Urinary bladder (tissue), 4 donors: Measurements from ENCODE around the gene TMEM150C. TPM values are rescaled to one million over a fixed set of nuclear protein-coding genes. Genes with fewer than 3 reads are reported as not detected.
"Not testable (repeated sequence)": the region's sequence is repeated elsewhere in the genome, so short reads cannot be mapped to it uniquely, and the experiment has no call there.

ENCODE experiments used
- DNase-seq: peaks from one replicate; pipeline ENCODE4 v3.0.0-alpha.2; 2015; ENCODE audit errors: extremely low spot score
- H3K27ac ChIP-seq: one replicate; pipeline ENCODE4 v1.5.1; 2013; ENCODE audit warnings: low read depth, mild to moderate bottlenecking, moderate library complexity
- H3K36me3 ChIP-seq: one replicate; pipeline ENCODE4 v1.6.1; 2013; ENCODE audit warnings: mild to moderate bottlenecking, moderate library complexity; ENCODE audit not compliant: insufficient read depth
- H3K4me1 ChIP-seq: one replicate; pipeline ENCODE4 v1.6.1; 2013; ENCODE audit warnings: mild to moderate bottlenecking, moderate library complexity; ENCODE audit not compliant: insufficient read depth
- H3K4me3 ChIP-seq: one replicate; pipeline ENCODE4 v1.5.1; 2013; ENCODE audit warnings: low read depth, low read length
- WGBS: extraction: QIAGEN DNeasy Blood & Tissue Kit; methylation state at CpG from one replicate; pipeline ENCODE4 v1.1.7; 2013; 5-methylcytosine and 5-hydroxymethylcytosine counted together
- polyA plus RNA-seq: library from polyadenylated mRNA; stranded (reverse); fragments of 200-250 nt; gene quantifications from one replicate; pipeline ENCODE4 v1.2.3, GENCODE V29; 2013
- total RNA-seq: library from RNA; depleted of rRNA; stranded (reverse); fragments of >200 nt; gene quantifications from one replicate; pipeline ENCODE4 v1.2.3, GENCODE V29; 2014
- donor health status: healthy with polysubstance abuse.
- donor health status: healthy.

Gene TMEM150C
- total and polyA plus RNA-seq, 2 donors = 10.2 to 10.4 TPM

DNA sequence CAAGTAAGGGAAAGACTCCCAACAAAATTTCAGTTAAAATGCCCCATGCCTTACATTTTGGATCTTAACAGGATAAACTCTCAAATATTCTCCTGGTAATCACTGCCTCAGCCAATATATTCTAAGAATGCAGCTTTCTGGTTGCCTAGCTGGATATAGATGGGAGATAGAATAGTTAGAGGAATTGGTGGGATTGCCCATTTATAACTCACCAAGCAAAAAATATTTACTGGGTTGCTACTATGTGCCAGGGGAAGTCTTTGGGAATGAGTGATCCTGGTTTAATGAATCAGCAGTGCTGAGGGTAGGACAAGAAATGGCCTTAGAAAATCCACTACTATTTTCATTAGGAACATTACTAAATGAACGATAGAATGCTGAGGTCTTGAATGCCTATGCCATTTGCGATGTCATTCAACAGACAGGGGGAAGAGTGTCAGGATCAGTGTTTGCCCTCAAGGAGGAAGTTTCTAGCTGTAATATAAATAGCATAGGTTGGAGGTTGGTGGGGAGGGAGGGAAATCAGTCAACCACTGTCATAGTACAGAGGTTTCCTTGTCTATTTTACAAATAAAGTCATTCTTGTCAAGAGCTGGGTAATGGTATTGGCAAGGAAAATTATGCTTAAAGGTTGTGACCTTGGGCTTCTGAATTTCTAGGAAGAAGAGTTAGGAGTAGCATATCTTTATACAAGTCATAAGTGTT is 67.9 kb downstream of the TMEM150C start:
- Histone ChIP-seq H3K27ac (no peak overlapping the region), H3K4me1 (no peaks in the 10 kb centered on the region), H3K36me3 (no peaks in the 10 kb centered on the region), H3K4me3 (no peak overlapping the region)
- no peak for DNase-seq
- WGBS = 88% methylated on average over 2 of the region's 2 CpGs

DNA sequence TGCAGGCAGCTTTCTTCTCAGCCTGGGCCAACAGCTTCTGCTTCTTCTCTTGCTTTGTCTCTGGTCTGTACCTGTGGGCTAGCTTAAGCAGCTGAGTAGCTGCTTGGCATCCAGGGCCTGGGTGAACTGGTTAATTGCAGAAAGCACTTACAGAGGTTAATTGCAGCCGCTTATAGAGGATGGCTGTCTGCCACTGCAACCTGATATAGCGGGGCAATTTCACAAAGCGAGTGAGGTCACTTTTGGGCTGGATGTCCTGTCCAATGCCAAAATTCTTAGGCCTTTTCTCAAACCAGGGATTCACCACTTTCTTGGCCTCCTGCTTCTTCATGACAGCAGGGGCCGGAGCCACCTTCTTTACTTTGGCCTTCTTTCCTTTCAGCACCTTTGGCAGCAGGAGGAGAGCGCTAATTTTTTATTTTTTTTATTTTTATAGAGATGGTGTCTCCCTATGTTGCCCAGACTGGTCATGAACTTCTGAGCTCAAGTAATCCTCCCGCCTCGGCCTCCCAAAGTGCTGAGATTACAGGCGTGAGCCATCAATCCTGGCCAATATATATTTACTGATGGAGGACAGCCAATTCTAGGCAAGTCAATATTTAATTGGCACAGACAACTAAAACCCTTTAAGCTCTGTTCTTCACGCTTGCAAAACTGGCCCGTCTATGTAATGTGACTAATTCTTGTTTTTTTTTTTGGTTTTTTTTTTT is 70.4 kb downstream of the TMEM150C start:
- 69% methylated on average over 10 of the region's 10 CpGs for WGBS
- DNase-seq = no peak
- Histone ChIP-seq H3K27ac (no peak overlapping the region), H3K36me3 (no peaks in the 10 kb centered on the region), H3K4me3 (no peak overlapping the region), H3K4me1 (no peaks in the 10 kb centered on the region)

DNA sequence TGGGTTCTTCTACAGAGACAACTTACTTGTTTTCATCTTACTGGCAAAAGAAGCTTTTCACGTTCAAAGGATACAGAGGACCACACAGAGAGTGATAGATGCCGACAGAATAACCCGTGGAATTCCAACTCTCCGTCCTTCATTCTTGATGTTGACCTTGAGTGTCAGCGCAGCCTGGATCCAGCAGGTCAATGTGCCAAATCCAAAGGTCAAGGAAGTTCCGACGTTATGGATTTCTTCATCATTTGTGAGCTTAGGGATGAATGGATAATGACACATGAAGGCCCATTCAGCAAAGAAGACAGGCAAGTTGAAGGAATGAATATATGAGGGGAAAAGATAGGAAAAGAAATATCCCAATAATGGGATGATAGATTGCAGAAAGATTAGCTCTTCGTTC is 71.8 kb downstream of the TMEM150C start:
- no peak for DNase-seq
- WGBS = 49% methylated on average over 8 of the region's 8 CpGs

DNA sequence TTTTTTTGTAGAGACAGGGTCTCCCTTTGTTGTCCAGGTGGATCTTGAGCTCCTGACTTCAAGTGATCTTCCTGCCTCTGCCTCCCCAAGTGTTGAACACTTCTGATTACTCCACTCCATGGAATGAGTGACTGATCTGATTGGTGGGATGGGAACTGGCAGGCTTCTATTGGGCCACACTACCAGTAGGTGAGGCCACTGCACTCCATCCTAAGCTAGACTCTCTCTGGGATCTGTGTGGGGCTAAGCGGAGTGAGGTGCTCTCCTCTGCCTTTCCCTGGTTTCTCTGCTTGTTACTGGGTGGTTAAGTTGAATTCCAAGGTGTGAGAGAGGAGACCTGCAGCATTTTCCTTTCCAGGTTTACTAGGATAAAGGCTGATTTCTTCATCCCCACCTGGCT is 72.7 kb downstream of the TMEM150C start:
- H3K4me3 ChIP-seq = no peak overlapping the region
- no peaks in the 10 kb centered on the region for H3K4me1 ChIP-seq
- no peak for DNase-seq
- 98% methylated on average over 1 of the region's 1 CpG for WGBS
- H3K27ac ChIP-seq = no peak overlapping the region
- no peaks in the 10 kb centered on the region for H3K36me3 ChIP-seq

More for the DNA sequence above, 71.8 kb downstream of the TMEM150C start:
- no peak overlapping the region for H3K4me3 ChIP-seq
- no peaks in the 10 kb centered on the region for H3K4me1 ChIP-seq
- H3K27ac ChIP-seq = no peak overlapping the region
- H3K36me3 ChIP-seq = no peaks in the 10 kb centered on the region

DNA sequence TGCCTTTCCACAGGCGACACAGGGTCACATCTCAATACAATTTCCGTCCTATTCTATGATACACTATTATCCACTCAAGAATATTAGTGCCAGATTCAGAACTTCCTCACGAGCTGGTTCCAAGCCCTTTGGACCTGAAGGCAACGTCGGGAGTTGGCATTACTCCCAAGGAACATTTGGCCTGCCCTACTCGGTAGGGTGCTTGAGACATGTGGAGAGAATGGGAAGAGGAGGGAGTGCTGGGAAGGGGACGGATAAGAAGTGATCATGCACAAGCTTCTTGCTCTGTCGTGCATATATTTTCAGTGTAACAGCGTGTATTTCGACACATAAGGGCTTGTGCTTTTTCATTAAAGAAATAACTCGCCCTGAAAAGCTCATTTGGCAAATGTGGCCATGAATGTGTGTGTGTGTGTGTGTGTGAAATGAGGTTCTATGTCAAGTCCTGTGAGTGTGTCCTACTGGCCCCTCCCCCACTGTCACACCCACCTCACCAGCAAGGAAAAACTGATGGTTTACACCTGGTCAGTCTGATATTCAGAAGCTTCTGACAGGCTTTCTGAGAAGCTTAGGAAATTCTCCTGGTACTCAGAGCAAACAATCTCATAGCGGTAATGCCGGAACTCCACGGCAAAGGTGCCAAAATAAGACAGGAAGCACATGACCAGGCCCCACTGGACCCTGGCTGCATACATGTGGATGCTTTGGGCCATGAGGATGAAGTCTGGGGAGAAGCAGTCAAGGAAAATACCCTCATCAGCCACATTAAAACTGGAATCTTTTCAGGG is 76.6 kb downstream of the TMEM150C start:
- Histone ChIP-seq H3K4me3 (no peak overlapping the region), H3K36me3 (no peaks in the 10 kb centered on the region), H3K4me1 (no peaks in the 10 kb centered on the region), H3K27ac (no peak overlapping the region)
- 75% methylated on average over 14 of the region's 14 CpGs for WGBS
- no peak for DNase-seq

DNA sequence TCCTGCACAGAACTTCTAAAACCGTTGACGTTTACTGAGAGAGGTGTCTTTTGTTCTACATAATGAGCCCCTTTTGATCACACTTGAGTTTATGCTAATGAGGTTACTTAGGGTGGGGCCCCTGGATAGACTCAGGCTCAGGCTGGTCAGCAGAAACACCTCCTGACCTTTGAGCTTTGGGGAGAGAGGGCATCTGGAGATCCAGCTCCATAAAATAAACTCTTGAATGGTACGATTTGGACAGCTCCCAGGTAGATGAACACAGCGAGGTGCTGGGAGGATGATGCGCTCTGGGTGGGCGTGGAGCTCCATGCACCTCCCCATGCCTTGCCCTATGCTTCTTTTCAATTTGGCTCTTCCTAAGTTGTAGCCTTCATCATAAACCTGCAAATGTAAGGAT is 79.4 kb downstream of the TMEM150C start:
- Histone ChIP-seq H3K4me1 (no peaks in the 10 kb centered on the region), H3K36me3 (no peaks in the 10 kb centered on the region), H3K4me3 (no peak overlapping the region), H3K27ac (no peak overlapping the region)
- DNase-seq = no peak
- WGBS = 81% methylated on average over 6 of the region's 6 CpGs

DNA sequence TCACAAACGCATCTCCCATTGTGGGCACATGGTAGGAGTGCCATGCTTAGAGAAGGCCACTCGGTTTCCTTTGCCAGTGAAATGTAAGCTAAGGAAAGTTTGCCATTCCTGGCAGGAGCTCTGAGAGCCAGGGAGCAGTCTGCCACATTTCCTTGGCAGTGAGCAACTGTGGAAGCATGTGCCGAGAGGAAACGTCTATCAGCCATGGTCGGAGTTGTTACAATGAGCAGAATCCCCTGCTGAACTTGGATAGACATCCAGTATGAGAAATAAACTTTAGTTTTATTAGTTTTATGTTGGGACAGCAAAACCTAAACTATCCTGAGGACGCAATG is 80.3 kb downstream of the TMEM150C start:
- no peak overlapping the region for H3K4me3 ChIP-seq
- H3K36me3 ChIP-seq = no peaks in the 10 kb centered on the region
- WGBS = 29% methylated on average over 6 of the region's 6 CpGs
- H3K4me1 ChIP-seq = no peaks in the 10 kb centered on the region
- no peak overlapping the region for H3K27ac ChIP-seq
- no peak for DNase-seq

DNA sequence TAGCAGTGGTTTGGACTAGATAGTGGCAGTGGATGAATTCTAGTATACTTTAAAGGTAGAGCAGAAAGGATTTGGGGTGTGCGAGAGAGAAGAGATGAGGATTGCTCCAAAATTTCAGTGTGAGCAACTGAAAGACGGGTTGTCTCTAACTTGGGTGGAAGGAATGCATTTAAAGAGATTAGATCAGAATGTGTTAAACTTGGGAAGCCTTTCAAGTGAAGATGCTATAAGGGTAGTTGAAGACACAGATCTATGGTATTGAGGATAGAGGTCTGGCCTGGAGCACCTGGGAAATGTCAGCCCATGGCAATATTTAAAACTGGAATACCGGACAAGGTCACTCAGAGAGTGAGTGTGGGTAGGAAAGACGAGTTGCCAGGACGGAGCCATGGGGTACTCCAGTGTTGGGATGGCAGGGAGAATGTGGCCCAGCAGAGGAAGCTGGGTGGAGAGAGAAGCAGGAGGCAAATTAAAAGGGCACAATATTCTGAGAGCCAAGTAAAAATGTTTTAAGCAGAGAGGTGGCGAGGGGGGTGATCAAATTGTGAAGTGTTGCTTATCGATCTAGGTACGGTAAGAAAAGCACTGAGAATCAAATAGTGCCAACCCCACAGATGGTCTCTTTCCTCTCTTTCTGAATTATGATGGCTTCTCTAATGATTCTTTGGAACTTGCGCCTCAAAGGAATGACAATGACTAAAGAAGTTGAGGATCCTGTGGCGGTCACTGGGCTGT is 80.8 kb downstream of the TMEM150C start:
- 91% methylated on average over 10 of the region's 10 CpGs for WGBS
- no peaks in the 10 kb centered on the region for H3K4me1 ChIP-seq
- H3K4me3 ChIP-seq = no peak overlapping the region
- H3K36me3 ChIP-seq = no peaks in the 10 kb centered on the region
- no peak for DNase-seq
- H3K27ac ChIP-seq = no peak overlapping the region

DNA sequence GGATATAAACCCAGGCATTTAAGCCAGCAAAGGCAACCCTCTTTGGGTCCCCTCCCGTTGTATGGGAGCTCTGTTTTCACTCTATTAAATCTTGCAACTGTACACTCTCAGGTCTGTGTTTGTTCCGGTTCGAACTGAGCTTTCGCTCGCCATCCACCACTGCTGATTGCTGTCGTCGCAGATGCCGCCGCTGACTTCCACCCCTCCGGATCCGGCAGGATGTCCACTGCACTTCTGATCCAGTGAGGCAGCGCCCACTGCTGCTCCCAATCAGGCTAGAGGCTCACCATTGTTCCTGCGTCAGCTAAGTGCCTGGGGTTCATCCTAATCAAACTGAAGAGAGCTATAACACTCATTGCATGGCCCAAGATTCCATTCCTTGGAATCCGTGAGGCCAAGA is 82.2 kb downstream of the TMEM150C start:
- Histone ChIP-seq H3K4me3 (no peak overlapping the region), H3K27ac (no peak overlapping the region), H3K36me3 (no peaks in the 10 kb centered on the region), H3K4me1 (no peaks in the 10 kb centered on the region)
- DNase-seq = no peak
- 95% methylated on average over 14 of the region's 14 CpGs for WGBS

DNA sequence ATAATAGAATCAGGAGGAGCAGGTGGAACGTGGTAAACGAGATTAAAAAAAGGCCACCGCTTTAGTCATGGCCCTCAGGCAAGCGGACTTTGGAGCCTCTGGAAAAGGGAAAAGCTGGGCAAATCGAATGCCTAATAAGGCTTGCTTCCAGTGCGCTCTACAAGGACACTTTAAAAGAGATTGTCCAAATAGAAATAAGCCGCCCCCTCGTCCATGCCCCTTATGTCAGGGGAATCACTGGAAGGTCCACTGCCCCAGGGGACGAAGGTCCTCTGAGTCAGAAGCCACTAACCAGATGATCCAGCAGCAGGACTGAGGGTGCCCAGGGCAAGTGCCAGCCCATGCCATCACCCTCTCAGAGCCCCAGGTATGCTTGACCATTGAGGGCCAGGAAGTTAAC is 84.3 kb downstream of the TMEM150C start:
- H3K36me3 ChIP-seq, DNase-seq, H3K4me3 ChIP-seq, H3K4me1 ChIP-seq, H3K27ac ChIP-seq: not testable (repeated sequence)
- WGBS = 91% methylated on average over 9 of the region's 9 CpGs

DNA sequence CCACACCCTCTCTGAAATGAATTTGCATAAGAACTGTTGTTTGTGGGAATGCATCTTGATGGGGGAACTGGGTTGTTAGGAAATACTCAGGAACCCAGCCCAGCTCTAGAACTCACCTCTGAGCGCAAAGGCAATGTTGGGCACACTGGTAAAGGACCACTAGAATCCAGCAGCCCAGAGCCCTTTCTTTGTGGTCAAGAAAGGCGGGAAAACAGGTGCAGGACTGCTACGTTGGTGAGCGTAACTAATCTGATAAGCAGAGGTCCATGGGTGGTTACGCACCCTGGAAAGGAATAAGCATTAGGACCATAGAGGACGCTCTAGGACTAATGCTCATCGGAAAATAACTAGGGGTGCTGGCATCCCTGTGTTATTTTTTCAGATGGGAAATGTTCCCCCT is 85.9 kb downstream of the TMEM150C start:
- H3K4me1 ChIP-seq, H3K4me3 ChIP-seq, DNase-seq, H3K36me3 ChIP-seq, H3K27ac ChIP-seq: not testable (repeated sequence)
- WGBS = 93% methylated on average over 7 of the region's 7 CpGs

DNA sequence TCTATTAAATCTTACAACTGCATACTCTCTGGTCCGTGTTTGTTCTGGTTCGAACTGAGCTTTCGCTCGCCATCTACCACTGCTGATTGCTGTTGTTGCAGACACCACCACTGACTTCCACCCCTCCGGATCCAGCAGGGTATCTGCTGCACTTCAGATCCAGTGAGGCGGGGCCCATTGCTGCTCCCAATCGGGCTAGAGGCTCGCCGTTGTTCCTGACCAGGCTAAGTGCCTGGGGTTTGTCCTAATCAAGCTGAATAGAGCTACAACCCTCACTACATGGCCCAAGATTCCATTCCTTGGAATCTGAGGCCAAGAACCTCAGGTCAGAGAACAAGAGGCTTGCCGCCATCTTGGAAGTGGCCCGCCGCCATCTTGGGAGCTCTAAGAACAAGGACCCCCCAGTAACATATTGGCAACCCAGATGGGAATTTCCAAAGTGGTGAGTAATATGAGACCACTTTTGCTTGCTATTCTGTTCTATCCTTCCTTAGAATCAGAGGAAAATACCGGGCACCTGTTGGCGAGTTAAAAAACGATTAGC is 88.1 kb downstream of the TMEM150C start:
- 96% methylated on average over 15 of the region's 15 CpGs for WGBS
- no peak overlapping the region for H3K27ac ChIP-seq
- H3K4me3 ChIP-seq = no peak overlapping the region
- no peak for DNase-seq
- H3K36me3 ChIP-seq = no peaks in the 10 kb centered on the region
- H3K4me1 ChIP-seq = no peaks in the 10 kb centered on the region

DNA sequence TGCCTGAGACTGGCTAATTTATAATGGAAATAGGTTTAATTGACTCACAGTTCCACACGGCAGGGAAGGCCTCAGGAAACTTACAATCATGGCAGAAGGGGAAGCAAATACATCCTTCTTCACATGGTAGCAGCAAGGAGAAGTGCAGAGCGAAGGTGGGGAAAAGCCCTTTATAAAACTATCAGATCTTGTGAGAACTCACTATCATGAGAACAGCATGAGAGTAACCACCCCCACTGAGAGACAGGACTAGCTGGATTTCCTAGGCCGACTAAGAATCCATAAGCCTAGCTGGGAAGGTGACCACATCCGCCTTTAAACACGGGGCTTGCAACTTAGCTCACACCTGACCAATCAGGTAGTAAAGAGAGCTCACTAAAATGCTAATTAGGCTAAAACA is 88.7 kb downstream of the TMEM150C start:
- H3K4me1 ChIP-seq, DNase-seq: not testable (repeated sequence)
- 55% methylated on average over 5 of the region's 5 CpGs for WGBS

More for the DNA sequence above, 88.7 kb downstream of the TMEM150C start:
- H3K36me3 ChIP-seq, H3K27ac ChIP-seq, H3K4me3 ChIP-seq: not testable (repeated sequence)
